ENCODE measurements around the gene SSC5D.

Gene SSC5D

DNA sequence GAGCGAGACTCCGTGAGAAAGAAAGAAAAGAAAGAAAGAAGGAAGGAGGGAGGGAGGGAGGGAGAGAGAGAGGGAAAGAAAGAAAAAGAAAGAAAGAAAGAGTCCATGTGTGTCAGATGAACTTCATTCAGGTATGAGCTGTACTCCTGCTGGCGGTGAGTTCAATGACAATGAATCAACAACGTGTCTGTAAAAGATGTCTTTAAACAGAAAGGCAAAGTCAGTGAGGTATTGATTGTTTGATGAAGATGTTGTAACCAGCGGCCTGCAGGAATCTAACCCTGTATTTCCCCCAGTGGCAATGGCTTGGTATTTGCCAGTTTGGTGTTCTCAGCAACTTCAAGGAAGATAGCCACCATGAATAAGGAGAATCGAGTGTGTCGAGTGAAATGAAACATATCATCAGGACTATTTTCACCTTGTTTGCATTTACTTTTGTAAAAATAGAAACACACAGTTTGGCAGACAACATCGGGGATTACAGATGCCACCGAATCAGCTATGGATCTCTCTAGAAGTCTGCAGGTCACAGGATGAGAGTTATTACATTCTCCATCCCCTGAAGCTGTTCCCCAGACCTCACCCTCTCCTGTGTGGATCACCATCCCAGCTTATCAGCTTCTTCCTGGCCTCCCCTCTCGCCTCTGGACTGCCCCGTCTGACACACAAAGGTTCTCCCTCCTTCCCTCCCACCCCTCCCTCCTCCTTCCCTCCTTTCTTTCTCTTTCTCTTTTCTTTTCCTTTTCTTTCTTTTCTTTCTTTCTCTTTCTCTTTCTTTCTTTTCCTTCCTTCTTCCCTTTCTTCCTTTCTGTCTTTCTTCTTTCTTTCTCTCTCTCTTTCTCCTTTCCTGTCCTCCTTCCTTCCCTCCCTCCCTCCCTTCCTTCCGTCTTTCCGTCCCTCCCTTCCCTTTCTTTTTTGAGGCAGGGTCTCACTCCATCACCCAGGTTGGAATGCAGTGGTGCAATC is 65.3 kb downstream of the SSC5D start:
- DNase-seq (ENCODE audit: low spot score) = no peak
- TF ChIP-seq, protein P1, sequence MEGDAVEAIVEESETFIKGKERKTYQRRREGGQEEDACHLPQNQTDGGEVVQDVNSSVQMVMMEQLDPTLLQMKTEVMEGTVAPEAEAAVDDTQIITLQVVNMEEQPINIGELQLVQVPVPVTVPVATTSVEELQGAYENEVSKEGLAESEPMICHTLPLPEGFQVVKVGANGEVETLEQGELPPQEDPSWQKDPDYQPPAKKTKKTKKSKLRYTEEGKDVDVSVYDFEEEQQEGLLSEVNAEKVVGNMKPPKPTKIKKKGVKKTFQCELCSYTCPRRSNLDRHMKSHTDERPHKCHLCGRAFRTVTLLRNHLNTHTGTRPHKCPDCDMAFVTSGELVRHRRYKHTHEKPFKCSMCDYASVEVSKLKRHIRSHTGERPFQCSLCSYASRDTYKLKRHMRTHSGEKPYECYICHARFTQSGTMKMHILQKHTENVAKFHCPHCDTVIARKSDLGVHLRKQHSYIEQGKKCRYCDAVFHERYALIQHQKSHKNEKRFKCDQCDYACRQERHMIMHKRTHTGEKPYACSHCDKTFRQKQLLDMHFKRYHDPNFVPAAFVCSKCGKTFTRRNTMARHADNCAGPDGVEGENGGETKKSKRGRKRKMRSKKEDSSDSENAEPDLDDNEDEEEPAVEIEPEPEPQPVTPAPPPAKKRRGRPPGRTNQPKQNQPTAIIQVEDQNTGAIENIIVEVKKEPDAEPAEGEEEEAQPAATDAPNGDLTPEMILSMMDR (IDR thresholded peaks at IDR 0.05; ENCODE audit: extremely low read depth, missing control alignments) = no peak

DNA sequence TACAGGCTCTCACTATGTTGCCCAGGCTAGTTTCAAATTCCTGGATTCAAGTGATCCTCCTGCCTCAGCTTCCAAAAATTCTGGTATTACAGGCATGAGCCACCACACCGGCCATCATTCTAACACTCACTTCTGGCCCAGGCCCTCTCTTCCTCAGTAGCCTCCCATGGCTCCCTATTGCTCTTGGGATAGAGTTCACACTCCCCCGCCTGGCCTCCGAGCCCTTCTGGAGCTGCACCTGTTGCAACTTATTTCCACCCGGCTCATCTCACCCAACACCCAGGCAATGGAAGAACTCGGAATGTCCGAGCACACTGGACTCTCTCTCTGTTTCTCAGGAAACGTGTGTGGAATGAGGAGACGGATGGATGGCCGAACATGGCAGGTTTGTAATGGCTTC is 66.1 kb downstream of the SSC5D start:
- TF ChIP-seq, protein P1 (IDR thresholded peaks at IDR 0.05; ENCODE audit: extremely low read depth, missing control alignments) = no peak
- no peak for DNase-seq (ENCODE audit: low spot score)

DNA sequence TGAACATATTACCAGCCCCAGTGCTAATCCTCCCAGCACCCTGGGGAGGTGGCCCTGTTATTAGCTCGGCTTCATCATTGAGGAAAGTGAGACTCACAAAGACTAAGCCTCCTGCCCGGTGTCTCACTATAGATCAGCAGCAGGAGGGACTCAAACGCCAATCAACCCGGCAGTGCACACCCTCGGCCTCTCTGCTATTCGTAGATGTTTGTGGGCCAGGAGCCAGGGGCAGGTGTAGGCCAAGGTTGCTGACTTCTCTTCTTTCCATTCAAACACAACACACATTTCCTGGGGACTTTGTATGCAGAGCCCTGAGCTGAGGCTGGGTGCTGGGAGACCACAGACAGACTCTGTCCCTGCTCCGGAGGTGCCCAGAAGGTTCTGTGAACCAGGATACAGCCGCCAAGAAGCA is 66.5 kb downstream of the SSC5D start:
- TF ChIP-seq, protein P1 (IDR thresholded peaks at IDR 0.05; ENCODE audit: extremely low read depth, missing control alignments) = no peak
- DNase-seq (ENCODE audit: low spot score) = no peak

DNA sequence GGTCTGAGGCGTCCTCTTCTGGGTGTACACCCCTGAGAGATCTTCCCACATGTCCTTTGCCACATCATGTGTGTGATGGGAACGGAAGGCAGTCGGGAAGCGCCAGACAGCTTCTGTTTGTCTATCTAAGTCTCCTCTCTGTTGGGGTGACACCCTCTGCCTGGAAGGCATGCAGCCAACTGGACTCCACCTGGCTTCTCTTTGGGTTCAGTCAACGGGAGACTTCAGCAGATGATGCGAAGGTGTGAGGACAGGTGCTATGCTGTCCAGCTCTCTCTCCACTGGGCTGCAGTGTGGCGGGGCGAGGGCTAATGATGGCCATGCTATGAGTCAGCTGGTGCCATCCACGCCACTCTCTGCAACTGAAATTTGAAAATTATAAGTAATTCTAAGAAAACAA is 71.4 kb downstream of the SSC5D start:
- TF ChIP-seq, protein P1 (IDR thresholded peaks at IDR 0.05; ENCODE audit: extremely low read depth, missing control alignments) = no peak

DNA sequence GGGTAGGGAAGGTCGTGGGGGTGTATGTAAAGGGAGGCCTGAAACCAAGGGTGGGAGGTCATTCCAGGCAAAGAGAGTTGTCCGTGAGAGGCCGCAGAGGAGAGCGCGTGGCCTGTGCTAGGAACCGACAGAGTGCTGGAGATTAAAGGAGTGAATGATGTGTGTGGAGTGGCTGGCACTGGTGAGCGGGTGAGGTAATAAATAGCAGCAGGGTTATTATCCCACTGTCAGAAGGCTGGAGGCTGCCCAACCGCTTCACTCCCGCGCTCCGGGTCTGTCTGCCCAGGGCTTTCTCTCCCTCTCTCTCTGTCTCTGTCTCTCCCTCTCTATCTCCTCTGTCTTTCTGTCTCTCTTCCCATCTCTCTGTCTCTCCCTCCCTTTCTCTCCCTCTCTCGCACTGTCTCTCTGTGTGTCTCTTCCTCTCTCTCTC is 75.0 kb downstream of the SSC5D start:
- no peak for DNase-seq (ENCODE audit: low spot score)
- TF ChIP-seq, protein P1 (IDR thresholded peaks at IDR 0.05; ENCODE audit: extremely low read depth, missing control alignments) = no peak

More for the DNA sequence above, 71.4 kb downstream of the SSC5D start:
- DNase-seq (ENCODE audit: low spot score) = no peak

DNA sequence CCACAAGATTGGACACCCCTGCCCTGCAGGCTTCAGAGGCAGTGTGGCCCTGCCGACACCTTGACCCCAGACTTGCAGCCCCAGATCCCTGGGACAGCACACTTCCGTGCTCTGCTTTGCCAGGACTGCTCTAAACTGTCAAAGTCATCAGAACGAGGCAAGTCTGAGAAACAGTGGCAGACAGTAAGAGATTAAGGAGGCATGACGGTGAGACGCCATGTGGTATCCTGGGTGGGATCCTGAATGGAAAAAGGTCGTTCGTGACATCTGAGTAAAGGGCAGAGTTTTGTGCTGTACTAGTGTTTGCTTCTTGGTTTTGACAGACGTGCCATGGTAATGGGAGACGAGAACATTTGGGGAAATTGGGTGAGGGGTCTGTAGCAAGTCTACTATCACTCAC is 78.6 kb downstream of the SSC5D start:
- no peak for DNase-seq (ENCODE audit: low spot score)
- TF ChIP-seq, protein P1 (IDR thresholded peaks at IDR 0.05; ENCODE audit: extremely low read depth, missing control alignments) = no peak

DNA sequence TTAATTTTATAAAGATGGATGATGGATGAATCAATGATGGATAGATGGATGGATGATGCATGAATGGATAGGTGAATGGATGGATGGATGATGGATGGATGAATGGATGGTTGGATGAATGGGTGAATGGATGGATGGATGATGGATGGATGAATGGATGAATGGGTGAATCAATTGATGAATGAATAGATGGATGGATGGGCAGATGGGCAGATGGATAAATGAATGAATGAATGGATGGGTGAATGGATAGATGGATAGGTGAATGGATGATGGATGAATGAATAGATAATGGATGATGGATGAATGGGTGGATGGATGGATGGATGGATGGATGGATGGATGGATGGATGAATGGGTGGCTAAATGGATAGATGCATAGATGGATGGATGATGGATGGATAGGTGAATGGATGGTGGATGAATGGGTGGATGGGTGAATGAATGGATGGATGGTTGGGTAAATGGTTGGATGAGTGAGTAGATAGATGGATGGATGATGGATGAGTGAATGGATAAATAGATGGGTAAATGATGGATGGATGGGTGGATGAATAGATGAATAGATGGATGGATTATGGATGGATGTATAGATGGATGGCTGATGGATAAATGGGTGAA is 79.6 kb downstream of the SSC5D start:
- no peak for DNase-seq (ENCODE audit: low spot score)
- TF ChIP-seq, protein P1 (IDR thresholded peaks at IDR 0.05; ENCODE audit: extremely low read depth, missing control alignments) = no peak

Measured in GM20000 (cell line).